Effector memory CD4-positive, alpha-beta T cell (primary cell): ENCODE data around the gene B3GALT5.

Source experiments
- DNase-seq, 3 donors: peaks; one replicate each; pipeline ENCODE4 v3.0.0-alpha.2; 2020
- H3K27ac ChIP-seq: 2 replicates; pipeline ENCODE4 v1.7.0; 2013; ENCODE audit warnings: mild to moderate bottlenecking, low read length, moderate library complexity; ENCODE audit not compliant: insufficient read depth, poor library complexity, severe bottlenecking
- H3K27me3 ChIP-seq: replicated peaks from 2 replicates; pipeline ENCODE4 v1.7.0; 2013; ENCODE audit warnings: mild to moderate bottlenecking, low read length; ENCODE audit not compliant: insufficient read depth, control insufficient read depth, poor library complexity, severe bottlenecking
- H3K36me3 ChIP-seq: 2 replicates; pipeline ENCODE4 v1.7.0; 2013; ENCODE audit warnings: mild to moderate bottlenecking, low read length, moderate library complexity; ENCODE audit not compliant: control insufficient read depth, insufficient read depth
- H3K4me1 ChIP-seq: 2 replicates; pipeline ENCODE4 v1.7.0; 2013; ENCODE audit warnings: low read length, mild to moderate bottlenecking; ENCODE audit not compliant: control insufficient read depth, insufficient read depth, poor library complexity, severe bottlenecking
- H3K4me3 ChIP-seq: 2 replicates; pipeline ENCODE4 v1.7.0; 2013; ENCODE audit warnings: low read length, low read depth, mild to moderate bottlenecking; ENCODE audit not compliant: insufficient read depth, poor library complexity, severe bottlenecking
- H3K9me3 ChIP-seq: 2 replicates; pipeline ENCODE4 v1.7.0; 2013; ENCODE audit warnings: mild to moderate bottlenecking, low read length, moderate library complexity; ENCODE audit not compliant: control insufficient read depth

Gene B3GALT5

DNA sequence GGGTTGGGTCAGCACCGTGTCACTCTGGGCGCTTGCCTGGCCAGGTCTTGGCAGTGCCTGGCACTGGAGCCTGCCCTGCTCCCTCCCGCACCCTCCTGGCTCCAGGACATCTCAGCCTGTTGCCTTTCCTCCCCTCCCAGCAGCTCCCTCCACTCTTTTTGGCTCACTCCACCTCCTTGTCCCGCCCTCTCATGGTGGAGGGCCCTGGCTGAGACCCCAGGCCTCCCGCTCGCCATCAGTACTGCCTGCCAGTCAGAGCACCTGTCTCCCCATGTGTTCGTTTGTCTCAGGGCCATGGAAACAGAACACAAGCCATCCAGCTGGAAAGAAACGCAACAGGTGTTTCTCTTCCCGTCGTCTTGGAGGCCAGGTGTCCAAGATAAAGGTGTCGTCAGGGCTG, 61.0 kb downstream of the B3GALT5 start:
- H3K9me3 ChIP-seq = no peaks in the 10 kb centered on the region
- no peaks in the 10 kb centered on the region for H3K27me3 ChIP-seq

DNA sequence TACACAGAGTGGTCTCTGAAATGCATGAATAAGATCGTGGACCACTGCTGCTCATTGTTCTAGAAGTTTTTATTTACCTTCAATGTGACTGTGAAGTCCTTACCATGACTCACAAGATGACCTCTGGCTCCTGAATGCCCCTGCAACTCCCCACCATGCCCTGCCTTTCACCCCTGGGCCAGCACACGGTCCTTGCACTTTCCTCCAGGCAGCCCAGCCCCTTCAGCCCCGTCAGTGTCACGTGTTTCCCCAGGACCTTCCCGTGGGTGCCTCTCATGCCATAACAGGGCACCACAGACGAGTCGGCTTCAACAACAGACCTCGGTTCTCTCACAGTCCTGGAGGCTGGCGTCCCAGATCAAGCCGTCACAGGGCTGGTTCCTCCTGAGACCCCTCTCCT, 62.1 kb downstream of the B3GALT5 start:
- Histone ChIP-seq H3K9me3 (no peaks in the 10 kb centered on the region), H3K36me3 (no peaks in the 10 kb centered on the region), H3K27ac (no peak overlapping the region), H3K4me3 (no peak overlapping the region), H3K4me1 (no peaks in the 10 kb centered on the region), H3K27me3 (no peaks in the 10 kb centered on the region)
- no peak for DNase-seq

More for the DNA sequence above, 61.0 kb downstream of the B3GALT5 start:
- no peaks in the 10 kb centered on the region for H3K36me3 ChIP-seq
- no peaks in the 10 kb centered on the region for H3K4me1 ChIP-seq
- H3K4me3 ChIP-seq = no peak overlapping the region
- no peak for DNase-seq
- H3K27ac ChIP-seq = no peak overlapping the region

GRCh38 chr21:39675590-39675989, 62.9 kb downstream of the B3GALT5 start:
- Histone ChIP-seq H3K27ac (no peak overlapping the region), H3K36me3 (no peaks in the 10 kb centered on the region), H3K4me3 (no peak overlapping the region), H3K9me3 (no peaks in the 10 kb centered on the region), H3K4me1 (no peaks in the 10 kb centered on the region), H3K27me3 (no peaks in the 10 kb centered on the region)
- no peak for DNase-seq

DNA sequence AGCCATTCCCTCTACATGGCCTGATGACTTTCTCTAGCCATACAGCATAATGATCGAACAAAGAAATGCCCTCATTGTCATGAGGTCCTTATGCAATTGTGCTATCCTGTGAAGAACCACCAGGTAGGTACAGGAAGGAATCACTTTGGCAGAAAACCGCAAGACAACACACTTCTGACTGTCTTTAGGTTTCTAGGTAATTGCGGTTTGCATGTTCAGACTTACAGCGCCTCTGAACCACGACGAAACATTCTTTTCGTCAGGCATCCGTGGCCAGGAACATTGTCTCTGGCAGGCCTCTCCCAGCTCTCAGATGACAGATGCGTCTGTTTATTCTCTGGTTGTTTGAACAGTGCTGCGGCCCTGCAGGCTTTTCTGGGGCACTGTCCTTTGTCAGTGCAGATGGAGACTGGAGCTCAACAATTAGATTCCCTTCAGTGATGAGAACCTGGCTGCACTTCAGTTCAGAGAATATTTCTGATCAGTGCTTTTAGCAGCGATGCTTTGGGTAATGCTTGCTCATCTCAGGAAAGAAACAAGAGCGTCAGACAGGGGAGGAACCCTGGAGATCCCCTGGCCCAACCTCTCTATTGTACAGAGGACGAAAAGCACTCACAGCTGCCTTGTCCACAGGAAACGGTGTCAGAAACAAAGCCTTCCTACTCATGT, 63.4 kb downstream of the B3GALT5 start:
- no peaks in the 10 kb centered on the region for H3K9me3 ChIP-seq
- no peak for DNase-seq
- H3K36me3 ChIP-seq = no peaks in the 10 kb centered on the region
- H3K4me3 ChIP-seq = no peak overlapping the region
- no peak overlapping the region for H3K27ac ChIP-seq
- H3K4me1 ChIP-seq = no peaks in the 10 kb centered on the region
- H3K27me3 ChIP-seq = no peaks in the 10 kb centered on the region

DNA sequence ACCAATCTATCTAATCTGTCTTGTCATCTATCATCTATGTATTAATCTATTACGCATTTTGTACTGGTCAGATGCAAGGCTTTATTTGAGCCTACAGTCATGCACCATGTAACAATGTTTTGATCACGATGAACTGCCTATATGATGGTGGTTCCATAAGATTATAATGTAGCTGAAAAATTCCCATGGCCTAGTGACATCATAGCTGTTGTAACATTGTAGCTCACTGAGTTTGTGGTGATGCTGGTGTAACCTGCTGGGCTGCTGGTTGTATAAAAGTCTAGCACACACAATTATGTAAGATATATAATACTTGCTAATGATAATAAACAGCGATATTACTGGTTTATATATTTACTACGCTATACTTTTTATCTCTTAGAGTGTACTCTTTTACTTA, 67.5 kb downstream of the B3GALT5 start:
- H3K4me1 ChIP-seq = no peaks in the 10 kb centered on the region
- H3K27ac ChIP-seq = no peak overlapping the region
- H3K9me3 ChIP-seq = no peaks in the 10 kb centered on the region
- H3K27me3 ChIP-seq = no peaks in the 10 kb centered on the region
- no peak overlapping the region for H3K4me3 ChIP-seq
- no peaks in the 10 kb centered on the region for H3K36me3 ChIP-seq
- DNase-seq = no peak

GRCh38 chr21:39681257-39681656, 68.5 kb downstream of the B3GALT5 start:
- no peak for DNase-seq
- Histone ChIP-seq H3K4me3 (no peak overlapping the region), H3K4me1 (no peaks in the 10 kb centered on the region), H3K9me3 (no peaks in the 10 kb centered on the region), H3K36me3 (no peaks in the 10 kb centered on the region), H3K27me3 (no peaks in the 10 kb centered on the region), H3K27ac (no peak overlapping the region)

DNA sequence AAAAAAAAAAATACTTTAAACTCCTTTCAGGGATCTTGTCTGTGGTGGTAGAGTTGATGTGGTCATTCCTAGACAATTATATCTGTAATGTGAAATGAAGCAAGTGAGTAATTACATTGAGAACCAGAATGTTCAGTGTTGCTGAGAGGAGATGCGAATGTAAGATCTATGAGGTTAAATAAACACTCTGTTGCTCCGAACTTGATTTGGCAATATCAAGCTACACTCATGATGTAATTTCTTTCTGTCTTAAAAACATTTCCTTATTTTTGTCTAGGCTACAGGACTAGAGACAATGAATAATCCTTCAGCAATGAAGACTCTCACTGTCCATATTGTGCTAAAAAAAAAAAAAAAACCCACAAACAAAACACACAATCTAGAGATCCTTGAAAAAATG, 69.1 kb downstream of the B3GALT5 start:
- no peak for DNase-seq
- no peak overlapping the region for H3K4me3 ChIP-seq
- no peaks in the 10 kb centered on the region for H3K27me3 ChIP-seq
- H3K9me3 ChIP-seq = no peaks in the 10 kb centered on the region
- no peaks in the 10 kb centered on the region for H3K4me1 ChIP-seq
- no peaks in the 10 kb centered on the region for H3K36me3 ChIP-seq
- no peak overlapping the region for H3K27ac ChIP-seq

DNA sequence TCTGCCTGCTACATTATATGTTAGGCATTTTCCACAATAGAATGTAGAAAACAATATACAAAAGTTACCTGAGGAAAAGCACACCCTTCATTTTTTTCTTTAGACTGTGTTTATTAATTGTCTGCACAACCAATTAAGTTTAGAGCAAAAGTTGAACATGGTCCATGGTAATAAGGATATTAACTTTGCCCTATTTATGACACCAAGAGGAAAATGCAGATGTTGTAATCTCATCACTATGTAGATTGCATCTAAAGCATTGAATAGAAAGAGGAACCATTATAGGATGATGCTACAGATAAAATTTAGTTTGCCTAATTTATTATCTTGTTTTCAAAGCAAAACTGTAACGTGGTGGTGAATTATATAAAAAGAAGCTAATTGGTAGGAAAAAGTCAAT, 72.5 kb downstream of the B3GALT5 start:
- no peak for DNase-seq
- Histone ChIP-seq H3K9me3 (no peaks in the 10 kb centered on the region), H3K27ac (no peak overlapping the region), H3K27me3 (no peaks in the 10 kb centered on the region), H3K4me1 (no peaks in the 10 kb centered on the region), H3K4me3 (no peak overlapping the region), H3K36me3 (no peaks in the 10 kb centered on the region)

DNA sequence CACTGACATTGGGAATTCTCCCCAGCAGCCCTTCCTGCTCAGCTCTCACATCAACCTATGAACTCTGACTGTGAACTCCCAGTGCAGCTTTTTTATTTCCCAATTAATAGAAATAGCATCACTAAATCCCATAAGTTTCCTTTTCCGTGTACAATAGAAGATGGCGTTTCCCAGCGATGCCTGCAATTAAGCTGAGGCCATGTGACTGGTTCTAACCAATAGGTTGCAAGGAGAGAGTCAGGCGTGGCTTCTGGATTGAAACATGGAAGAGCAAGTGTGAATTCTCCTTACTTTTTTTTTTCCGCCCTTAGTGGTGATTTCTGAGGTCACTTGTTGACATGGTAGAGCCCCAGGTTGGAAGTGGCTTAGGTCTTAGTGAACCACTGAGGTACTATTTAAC, 73.3 kb downstream of the B3GALT5 start:
- DNase-seq = no peak
- Histone ChIP-seq H3K4me3 (no peak overlapping the region), H3K36me3 (no peaks in the 10 kb centered on the region), H3K27ac (no peak overlapping the region), H3K4me1 (no peaks in the 10 kb centered on the region), H3K9me3 (no peaks in the 10 kb centered on the region), H3K27me3 (no peaks in the 10 kb centered on the region)

GRCh38 chr21:39686646-39687468, 74.1 kb downstream of the B3GALT5 start:
- H3K4me1 ChIP-seq = no peaks in the 10 kb centered on the region
- H3K4me3 ChIP-seq = no peak overlapping the region
- DNase-seq = no peak
- H3K27me3 ChIP-seq = no peaks in the 10 kb centered on the region
- H3K27ac ChIP-seq = no peak overlapping the region
- no peaks in the 10 kb centered on the region for H3K9me3 ChIP-seq
- no peaks in the 10 kb centered on the region for H3K36me3 ChIP-seq
